Stomach smooth muscle (tissue), 2 donors: ENCODE data around the gene SPINK5.

Source experiments
- H3K27ac ChIP-seq: one replicate; pipeline ENCODE4 v1.7.0; 2013; ENCODE audit warnings: mild to moderate bottlenecking, low read length, inconsistent platforms
- H3K27me3 ChIP-seq, 2 donors: one replicate each; pipeline ENCODE4 v1.7.0; 2013; ENCODE audit warnings: low read length in 2 of 2; ENCODE audit not compliant: insufficient read depth in 2 of 2, control insufficient read depth in 1 of 2
- H3K36me3 ChIP-seq, 2 donors: one replicate each; pipeline ENCODE4 v1.7.0; 2013; ENCODE audit warnings: low read length in 2 of 2; ENCODE audit not compliant: control insufficient read depth in 2 of 2, insufficient read depth in 2 of 2
- H3K4me1 ChIP-seq: one replicate; pipeline ENCODE4 v1.7.0; 2013; ENCODE audit warnings: low read length; ENCODE audit not compliant: control insufficient read depth, insufficient read depth
- H3K4me3 ChIP-seq, 2 donors: one replicate each; pipeline ENCODE4 v1.7.0; 2013; ENCODE audit warnings: low read length in 2 of 2
- H3K9ac ChIP-seq, 2 donors: one replicate each; pipeline ENCODE4 v1.7.0; 2013; ENCODE audit warnings: low read length in 2 of 2, mild to moderate bottlenecking in 1 of 2
- H3K9me3 ChIP-seq, 2 donors: one replicate each; pipeline ENCODE4 v1.7.0; 2013; ENCODE audit warnings: low read length in 2 of 2; ENCODE audit not compliant: control insufficient read depth in 2 of 2
- donor health status: healthy.
- donor health status: Pancreatic carcinoma.

Gene SPINK5

DNA sequence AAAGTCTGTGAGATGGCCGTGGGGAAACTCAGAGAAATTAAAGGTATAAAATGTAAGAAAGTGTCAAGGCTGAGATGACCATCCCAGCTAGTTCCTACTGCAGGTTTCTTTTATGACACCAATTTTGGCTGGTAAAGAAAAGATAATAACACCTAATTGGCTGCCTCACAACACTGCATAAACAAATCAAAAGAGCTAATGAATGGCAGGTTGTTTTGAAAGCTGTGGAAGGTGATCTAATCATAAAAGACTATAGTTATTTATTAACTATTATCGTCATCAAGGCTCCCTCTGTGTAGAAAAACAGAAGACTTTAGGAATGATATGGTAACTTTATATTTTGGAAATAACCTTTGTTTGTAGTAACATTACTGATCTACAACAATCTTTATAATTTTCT, 3.5 kb upstream of the SPINK5 start:
- Histone ChIP-seq H3K4me3 (no peak overlapping the region), H3K27me3 (no peaks in the 10 kb centered on the region), H3K9me3 (no peaks in the 10 kb centered on the region), H3K36me3 (no peaks in the 10 kb centered on the region), H3K27ac (no peak overlapping the region), H3K9ac (no peak overlapping the region), H3K4me1 (no peaks in the 10 kb centered on the region)

GRCh38 chr5:148060881-148061280, 2.9 kb upstream of the SPINK5 start:
- H3K4me1 ChIP-seq: no peaks in the 10 kb centered on the region
- H3K36me3 ChIP-seq: no peaks in the 10 kb centered on the region
- no peak overlapping the region for H3K4me3 ChIP-seq
- no peaks in the 10 kb centered on the region for H3K27me3 ChIP-seq
- no peak overlapping the region for H3K9ac ChIP-seq
- H3K9me3 ChIP-seq: no peaks in the 10 kb centered on the region
- no peak overlapping the region for H3K27ac ChIP-seq

DNA sequence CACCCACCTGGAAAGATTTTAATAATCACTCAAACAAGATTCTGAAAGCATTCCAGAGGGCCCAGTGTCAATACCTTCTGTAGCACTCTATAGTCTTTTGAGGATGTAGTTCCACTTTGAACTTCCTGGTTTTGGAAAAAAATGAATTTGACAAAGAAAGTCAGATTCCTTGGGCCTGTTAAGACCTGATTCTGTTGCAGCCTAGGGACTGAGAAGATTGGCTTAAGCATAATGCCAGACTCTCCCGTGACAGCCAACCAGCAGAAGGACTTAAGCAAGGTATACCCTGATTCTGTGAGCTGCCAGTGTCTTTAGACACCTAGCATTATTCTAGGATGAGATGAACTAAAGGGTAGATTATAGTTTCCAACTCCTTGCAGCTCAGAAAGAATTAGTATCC, 6.8 kb downstream of the SPINK5 start:
- H3K4me3 ChIP-seq: no peak overlapping the region
- H3K36me3 ChIP-seq: no peaks in the 10 kb centered on the region
- H3K27ac ChIP-seq: no peak overlapping the region
- no peaks in the 10 kb centered on the region for H3K9me3 ChIP-seq
- H3K4me1 ChIP-seq: no peaks in the 10 kb centered on the region
- H3K9ac ChIP-seq: no peak overlapping the region
- no peaks in the 10 kb centered on the region for H3K27me3 ChIP-seq

GRCh38 chr5:148072207-148072606, 8.4 kb downstream of the SPINK5 start:
- Histone ChIP-seq H3K4me3 (no peak overlapping the region), H3K27ac (no peak overlapping the region), H3K9ac (no peak overlapping the region), H3K9me3 (no peaks in the 10 kb centered on the region), H3K27me3 (no peaks in the 10 kb centered on the region), H3K4me1 (no peaks in the 10 kb centered on the region), H3K36me3 (no peaks in the 10 kb centered on the region)

DNA sequence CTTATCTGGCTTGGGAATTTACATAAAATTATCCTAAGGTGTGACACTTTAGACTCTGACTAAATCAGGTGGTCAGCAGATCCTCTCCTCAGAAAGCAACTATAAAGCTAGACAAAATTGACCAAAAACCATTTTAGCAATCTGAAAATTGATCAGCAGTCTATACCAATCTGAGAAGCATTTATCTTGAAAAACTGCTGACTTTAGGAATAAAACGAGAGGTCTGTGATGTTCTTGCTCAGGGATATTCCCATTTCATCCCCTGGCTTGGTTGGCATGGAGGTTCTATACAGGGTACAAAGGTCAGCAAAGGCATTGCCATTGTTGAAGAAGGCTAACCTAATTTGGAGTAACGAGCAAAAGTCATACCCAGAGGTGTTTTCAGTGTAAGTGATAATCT, 11.7 kb downstream of the SPINK5 start:
- Histone ChIP-seq H3K9me3 (no peaks in the 10 kb centered on the region), H3K27ac (no peak overlapping the region), H3K4me1 (no peaks in the 10 kb centered on the region), H3K4me3 (no peak overlapping the region), H3K27me3 (no peaks in the 10 kb centered on the region), H3K36me3 (no peaks in the 10 kb centered on the region), H3K9ac (no peak overlapping the region)

DNA sequence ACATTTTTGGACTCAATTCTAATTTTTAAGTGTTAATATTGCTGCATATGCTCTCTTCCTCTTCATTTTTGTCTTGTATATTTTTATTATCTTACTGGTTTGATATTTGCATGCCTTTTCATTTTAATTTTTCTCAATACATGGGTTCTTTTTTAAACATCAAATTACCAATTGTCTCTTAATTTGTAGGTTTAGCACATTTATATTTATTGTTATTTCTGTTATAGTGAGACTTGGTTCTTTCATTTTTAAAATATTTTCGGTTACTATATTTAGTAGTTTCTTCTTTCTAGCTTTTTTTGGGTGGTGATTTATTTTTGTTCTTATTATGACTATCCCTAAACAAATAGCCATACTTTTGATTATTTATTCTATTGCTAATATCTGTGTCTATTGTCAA, 19.4 kb downstream of the SPINK5 start:
- H3K27ac ChIP-seq: no peak overlapping the region
- H3K27me3 ChIP-seq: no peaks in the 10 kb centered on the region
- H3K4me3 ChIP-seq: no peak overlapping the region
- H3K9me3 ChIP-seq: peaks cover 0 to 3% of the 10 kb centered on the region in 2 donors
- no peaks in the 10 kb centered on the region for H3K4me1 ChIP-seq
- no peak overlapping the region for H3K9ac ChIP-seq
- H3K36me3 ChIP-seq: no peaks in the 10 kb centered on the region

DNA sequence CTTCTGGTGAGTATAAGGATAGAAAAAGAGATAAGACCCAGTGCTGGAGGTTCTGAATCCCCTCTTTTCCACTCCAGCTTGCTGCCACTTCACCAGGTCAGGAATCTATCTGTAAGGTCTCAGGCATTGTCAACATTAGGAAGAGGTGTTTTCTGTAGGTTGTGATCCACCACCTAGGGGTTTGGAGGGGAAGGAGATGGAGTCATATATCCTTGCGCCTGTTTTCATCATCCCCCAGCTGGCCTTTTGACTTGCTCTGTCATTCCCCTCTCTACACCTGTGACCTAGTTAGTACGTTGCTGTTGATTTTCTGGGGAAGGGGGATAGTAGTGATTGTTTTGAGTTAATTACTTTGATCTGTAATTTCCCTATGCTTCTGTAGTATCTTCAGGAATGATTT, 20.5 kb downstream of the SPINK5 start:
- H3K36me3 ChIP-seq: no peaks in the 10 kb centered on the region
- H3K4me3 ChIP-seq: no peak overlapping the region
- H3K4me1 ChIP-seq: no peaks in the 10 kb centered on the region
- H3K9ac ChIP-seq: no peak overlapping the region
- H3K9me3 ChIP-seq: peaks cover 0 to 3% of the 10 kb centered on the region in 2 donors
- no peaks in the 10 kb centered on the region for H3K27me3 ChIP-seq
- H3K27ac ChIP-seq: no peak overlapping the region

- H3K9ac ChIP-seq: no peak overlapping the region
- no peaks in the 10 kb centered on the region for H3K27me3 ChIP-seq
- no peaks in the 10 kb centered on the region for H3K4me1 ChIP-seq
- H3K9me3 ChIP-seq: peaks cover 0 to 3% of the 10 kb centered on the region in 2 donors
- no peak overlapping the region for H3K4me3 ChIP-seq
- H3K27ac ChIP-seq: no peak overlapping the region
- H3K36me3 ChIP-seq: no peaks in the 10 kb centered on the region
Observed at GRCh38 chr5:148085310-148085709, 21.5 kb downstream of the SPINK5 start.

- no peaks in the 10 kb centered on the region for H3K4me1 ChIP-seq
- H3K9me3 ChIP-seq: peaks cover 0 to 3% of the 10 kb centered on the region in 2 donors
- H3K4me3 ChIP-seq: no peak overlapping the region
- H3K27me3 ChIP-seq: no peaks in the 10 kb centered on the region
- no peak overlapping the region for H3K27ac ChIP-seq
- no peaks in the 10 kb centered on the region for H3K36me3 ChIP-seq
- H3K9ac ChIP-seq: no peak overlapping the region
Observed at GRCh38 chr5:148085977-148086705, 22.4 kb downstream of the SPINK5 start.

GRCh38 chr5:148090146-148090772, 26.5 kb downstream of the SPINK5 start:
- no peaks in the 10 kb centered on the region for H3K27me3 ChIP-seq
- no peaks in the 10 kb centered on the region for H3K36me3 ChIP-seq
- H3K9me3 ChIP-seq: no peaks in the 10 kb centered on the region
- no peaks in the 10 kb centered on the region for H3K4me1 ChIP-seq
- H3K27ac ChIP-seq: no peak overlapping the region
- H3K9ac ChIP-seq: no peak overlapping the region
- no peak overlapping the region for H3K4me3 ChIP-seq

DNA sequence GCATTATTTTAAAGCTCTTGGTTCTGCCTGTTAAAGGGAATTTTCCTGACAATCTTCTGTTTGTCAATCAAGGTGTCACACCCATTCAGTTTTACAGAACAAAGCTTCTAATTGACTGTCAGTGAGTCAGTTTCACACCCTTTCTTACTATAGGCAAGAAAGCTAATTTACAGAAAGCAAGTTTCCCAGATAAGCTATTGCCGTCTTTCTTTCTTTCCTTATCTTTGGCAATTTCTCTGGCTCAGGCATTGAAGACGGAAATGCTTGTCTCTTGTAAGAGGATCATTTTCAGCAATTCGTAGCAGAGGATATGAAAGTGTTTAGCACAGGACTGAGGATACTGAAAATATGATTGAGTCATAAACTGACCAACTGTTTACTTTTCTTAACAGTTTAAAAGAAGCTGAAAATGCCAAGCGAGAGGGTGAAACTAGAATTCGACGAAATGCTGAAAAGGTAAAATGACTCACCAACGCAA, 27.0 kb downstream of the SPINK5 start:
- H3K9ac ChIP-seq: no peak overlapping the region
- no peaks in the 10 kb centered on the region for H3K36me3 ChIP-seq
- H3K4me3 ChIP-seq: no peak overlapping the region
- no peaks in the 10 kb centered on the region for H3K4me1 ChIP-seq
- no peaks in the 10 kb centered on the region for H3K27me3 ChIP-seq
- H3K27ac ChIP-seq: no peak overlapping the region
- no peaks in the 10 kb centered on the region for H3K9me3 ChIP-seq
